Type B pancreatic cell (in vitro differentiated cells): Measurements from ENCODE around the gene DOCK2. TPM values are rescaled to one million over a fixed set of nuclear protein-coding genes. Genes with fewer than 3 reads are reported as not detected.

Experiments
- DNase-seq: peaks from one replicate; pipeline ENCODE4 v3.0.0; 2021; ENCODE audit warnings: mixed read lengths; ENCODE audit not compliant: unreplicated experiment; ENCODE audit errors: extremely low spot score
- H3K27ac Mint-ChIP-seq: 2 replicates; pipeline ENCODE4 v1.8.0; 2021; ENCODE audit warnings: mild to moderate bottlenecking, mixed read lengths
- H3K27me3 Mint-ChIP-seq: 2 replicates; pipeline ENCODE4 v1.8.0; 2021; ENCODE audit warnings: mixed read lengths
- H3K36me3 Mint-ChIP-seq: 2 replicates; pipeline ENCODE4 v1.8.0; 2021; ENCODE audit warnings: mixed read lengths
- H3K4me1 Mint-ChIP-seq: one replicate; pipeline ENCODE4 v1.8.0; 2021; ENCODE audit warnings: mixed read lengths; ENCODE audit not compliant: unreplicated experiment
- H3K4me3 Mint-ChIP-seq: 2 replicates; pipeline ENCODE4 v1.8.0; 2021; ENCODE audit warnings: mild to moderate bottlenecking, mixed read lengths
- H3K9me3 Mint-ChIP-seq: 2 replicates; pipeline ENCODE4 v1.8.0; 2021; ENCODE audit warnings: mixed read lengths
- total RNA-seq: library from RNA; stranded (reverse); gene quantifications from 2 replicates; pipeline ENCODE4 v1.2.1, GENCODE V29; 2021; ENCODE audit warnings: low replicate concordance
- TF ChIP-seq, protein P1 (sequence below): fragments of 200-600 bp; sonication (generic); conservative IDR thresholded peaks from 2 replicates; pipeline ENCODE4 v1.5.0; 2021; ENCODE audit warnings: antibody characterized with exemption, mild to moderate bottlenecking

The DOCK2 gene
- total RNA-seq, 1 donor from 2014 or later: 0.82 TPM

DNA sequence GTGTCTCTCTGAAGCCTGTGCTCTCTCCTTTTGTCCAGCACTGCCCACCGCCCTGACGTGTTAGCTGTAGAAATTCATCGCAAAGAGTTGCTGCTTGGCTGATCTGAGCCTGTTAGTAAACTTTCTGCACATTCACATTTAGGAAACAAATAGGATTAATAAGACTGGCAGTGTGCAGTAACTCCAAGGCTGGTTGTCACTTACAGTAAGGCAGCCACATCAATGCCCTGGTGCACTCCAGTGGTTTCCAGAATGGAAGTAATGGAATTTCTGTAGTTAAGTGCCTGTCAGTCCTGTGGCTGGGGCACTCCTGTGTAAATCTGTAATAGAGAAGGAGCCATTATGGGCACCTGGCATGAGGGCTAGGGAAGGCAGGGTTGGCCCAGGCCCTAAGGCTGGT is 70.6 kb downstream of the DOCK2 start:
- TF ChIP-seq, protein P1, sequence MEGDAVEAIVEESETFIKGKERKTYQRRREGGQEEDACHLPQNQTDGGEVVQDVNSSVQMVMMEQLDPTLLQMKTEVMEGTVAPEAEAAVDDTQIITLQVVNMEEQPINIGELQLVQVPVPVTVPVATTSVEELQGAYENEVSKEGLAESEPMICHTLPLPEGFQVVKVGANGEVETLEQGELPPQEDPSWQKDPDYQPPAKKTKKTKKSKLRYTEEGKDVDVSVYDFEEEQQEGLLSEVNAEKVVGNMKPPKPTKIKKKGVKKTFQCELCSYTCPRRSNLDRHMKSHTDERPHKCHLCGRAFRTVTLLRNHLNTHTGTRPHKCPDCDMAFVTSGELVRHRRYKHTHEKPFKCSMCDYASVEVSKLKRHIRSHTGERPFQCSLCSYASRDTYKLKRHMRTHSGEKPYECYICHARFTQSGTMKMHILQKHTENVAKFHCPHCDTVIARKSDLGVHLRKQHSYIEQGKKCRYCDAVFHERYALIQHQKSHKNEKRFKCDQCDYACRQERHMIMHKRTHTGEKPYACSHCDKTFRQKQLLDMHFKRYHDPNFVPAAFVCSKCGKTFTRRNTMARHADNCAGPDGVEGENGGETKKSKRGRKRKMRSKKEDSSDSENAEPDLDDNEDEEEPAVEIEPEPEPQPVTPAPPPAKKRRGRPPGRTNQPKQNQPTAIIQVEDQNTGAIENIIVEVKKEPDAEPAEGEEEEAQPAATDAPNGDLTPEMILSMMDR: no peak
- Mint-ChIP-seq H3K36me3 (no peaks in the 10 kb centered on the region), H3K4me3 (no peak overlapping the region), H3K27ac (no peak overlapping the region), H3K4me1 (peaks cover 14% of the 10 kb centered on the region), H3K9me3 (no peaks in the 10 kb centered on the region), H3K27me3 (peaks cover 24% of the 10 kb centered on the region)
- DNase-seq: no peak

DNA sequence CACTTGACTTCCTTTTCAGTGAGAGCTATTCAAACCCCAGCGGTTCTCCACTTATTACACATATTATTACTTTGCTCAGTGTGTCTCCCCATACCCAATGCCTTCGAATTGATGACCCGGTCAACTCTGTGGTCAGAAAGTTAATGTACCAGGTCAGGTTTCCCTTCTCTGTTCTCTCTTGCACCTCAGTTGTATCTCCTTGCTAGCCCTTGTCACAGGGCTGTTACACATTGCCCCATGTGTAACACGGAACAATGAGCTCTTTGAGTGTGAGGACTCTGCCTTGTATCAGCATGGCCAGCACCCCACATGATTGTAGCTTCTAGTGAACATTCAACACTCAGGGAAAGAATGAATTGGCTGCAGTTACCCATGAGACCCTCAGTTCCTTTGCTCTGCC is 73.6 kb downstream of the DOCK2 start:
- peaks cover 5% of the 10 kb centered on the region for H3K4me1 Mint-ChIP-seq
- TF ChIP-seq, protein P1: no peak
- peaks cover 18% of the 10 kb centered on the region for H3K27me3 Mint-ChIP-seq
- peaks cover 6% of the 10 kb centered on the region for H3K9me3 Mint-ChIP-seq
- H3K4me3 Mint-ChIP-seq: no peak overlapping the region
- no peak for DNase-seq
- H3K27ac Mint-ChIP-seq: no peak overlapping the region
- H3K36me3 Mint-ChIP-seq: no peaks in the 10 kb centered on the region

DNA sequence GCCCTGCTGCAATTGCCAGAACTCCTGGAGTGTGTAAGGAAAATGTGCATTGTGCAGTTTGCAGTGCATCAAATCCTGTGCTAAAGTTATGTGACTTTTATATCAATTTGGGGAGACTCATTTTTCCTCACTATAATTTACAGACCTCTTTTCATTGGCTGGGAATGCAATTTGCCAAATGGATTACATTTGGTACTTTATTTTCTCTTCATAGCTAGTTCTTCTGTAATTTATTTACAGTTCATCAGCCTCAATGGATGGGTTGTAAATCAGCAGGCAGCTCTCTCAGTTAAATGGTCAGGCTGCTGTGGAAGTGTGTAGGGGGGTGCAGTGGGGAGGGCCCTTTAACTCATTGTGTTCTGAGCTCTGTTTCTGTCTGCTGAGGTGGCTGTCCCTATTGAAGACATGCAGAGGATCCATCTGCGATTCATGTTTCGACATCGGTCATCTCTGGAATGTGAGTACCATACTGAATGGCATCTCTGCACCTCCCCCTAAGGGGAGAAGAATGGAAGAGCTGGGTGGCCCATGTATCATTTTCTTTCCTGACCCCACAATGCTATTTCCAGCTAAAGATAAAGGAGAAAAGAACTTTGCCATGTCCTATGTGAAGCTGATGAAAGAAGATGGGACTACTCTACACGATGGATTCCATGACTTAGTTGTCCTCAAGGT is 74.6 kb downstream of the DOCK2 start:
- Mint-ChIP-seq H3K4me3 (no peak overlapping the region), H3K36me3 (no peaks in the 10 kb centered on the region), H3K27me3 (peaks cover 17% of the 10 kb centered on the region), H3K27ac (no peak overlapping the region), H3K9me3 (peaks cover 6% of the 10 kb centered on the region), H3K4me1 (peaks cover 9% of the 10 kb centered on the region)
- no peak for DNase-seq
- TF ChIP-seq, protein P1: no peak

DNA sequence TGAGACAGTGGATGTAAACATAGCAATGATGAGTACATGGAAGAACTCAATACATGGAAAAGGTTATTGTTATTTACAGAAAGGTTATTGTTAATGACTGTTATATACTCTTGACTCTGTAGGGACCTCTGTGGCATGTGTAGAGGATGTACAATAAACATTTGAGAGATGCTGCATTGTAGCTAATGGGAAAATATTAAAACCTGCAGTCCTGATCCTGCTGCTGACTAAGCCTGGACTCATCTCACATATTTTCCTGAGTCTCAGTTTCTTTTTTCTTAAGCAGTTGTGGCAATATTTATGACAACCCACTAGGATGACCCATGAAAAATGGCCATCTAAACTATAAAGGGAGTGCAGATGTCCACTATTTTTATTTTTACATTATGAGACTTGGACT is 75.4 kb downstream of the DOCK2 start:
- TF ChIP-seq, protein P1: no peak
- peaks cover 6% of the 10 kb centered on the region for H3K9me3 Mint-ChIP-seq
- peaks cover 15% of the 10 kb centered on the region for H3K27me3 Mint-ChIP-seq
- DNase-seq: no peak
- H3K4me1 Mint-ChIP-seq: peaks cover 9% of the 10 kb centered on the region
- no peak overlapping the region for H3K27ac Mint-ChIP-seq
- H3K36me3 Mint-ChIP-seq: no peaks in the 10 kb centered on the region
- H3K4me3 Mint-ChIP-seq: no peak overlapping the region

DNA sequence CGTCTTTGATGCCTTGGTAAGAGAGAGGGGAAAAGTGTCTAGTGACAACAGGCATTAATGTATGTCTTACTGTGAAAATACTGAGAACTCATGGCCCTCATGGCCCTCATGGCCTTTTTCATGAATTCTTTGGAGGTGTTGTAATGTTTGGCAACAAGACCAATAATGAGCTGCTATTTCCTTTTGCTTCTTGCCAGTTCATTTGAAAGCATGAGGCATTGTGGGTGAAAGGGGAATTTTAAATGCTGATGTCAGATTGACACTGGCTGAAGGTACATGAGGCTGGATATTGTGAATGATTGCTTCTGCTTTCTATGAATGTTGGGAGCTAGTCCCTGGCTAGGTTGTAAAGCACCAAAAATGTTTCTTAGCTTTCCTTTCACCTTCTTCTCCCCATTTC is 79.2 kb downstream of the DOCK2 start:
- Mint-ChIP-seq H3K4me1 (peaks cover 9% of the 10 kb centered on the region), H3K4me3 (no peak overlapping the region), H3K27ac (no peak overlapping the region), H3K9me3 (peaks cover 6% of the 10 kb centered on the region), H3K36me3 (no peaks in the 10 kb centered on the region), H3K27me3 (peaks cover 26% of the 10 kb centered on the region)
- TF ChIP-seq, protein P1: no peak
- no peak for DNase-seq
